ENCODE measurements around the gene EPN2. TPM values are rescaled to one million over a fixed set of nuclear protein-coding genes. Genes with fewer than 3 reads are reported as not detected.

The EPN2 gene
- polyA plus RNA-seq, 1 of the 3 experiments (the other 2 are of a cell fraction): 38.9 TPM

DNA sequence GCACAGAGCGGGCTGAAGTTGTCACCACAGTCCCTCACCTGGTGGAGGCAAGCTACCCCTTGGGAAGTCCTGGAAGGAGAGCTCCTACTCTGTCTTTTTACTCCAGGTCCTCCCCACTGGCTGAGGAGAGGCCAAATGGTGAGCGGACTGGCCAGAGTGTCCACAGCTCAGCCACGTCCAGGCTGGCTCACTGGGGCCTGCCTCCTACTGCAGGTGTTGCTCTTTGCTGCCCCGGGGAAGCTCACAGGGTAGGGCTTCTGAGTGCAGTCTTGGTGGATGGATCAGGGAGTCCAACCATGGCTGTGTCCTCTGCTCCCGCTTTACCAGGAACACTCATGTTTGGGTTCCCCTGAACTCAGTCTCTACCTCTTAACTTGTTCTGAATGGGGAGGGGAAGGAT is 122.7 kb downstream of the EPN2 start:
- Histone ChIP-seq H3K27me3 (ENCODE audit: insufficient read depth) (no peaks in the 10 kb centered on the region), H3K4me1 (ENCODE audit: control insufficient read depth in 1 of 2, insufficient read depth in 2 of 2, low read depth in 1 of 2, low read length in 1 of 2) (peaks cover 10 to 24% of the 10 kb centered on the region in 2 experiments; a peak in 2 of 4 replicates), H3K9me2 (no peaks in the 10 kb centered on the region), H2AFZ (ENCODE audit: low read depth) (no peak overlapping the region), H3F3A (replicated peaks; ENCODE audit: insufficient read depth) (peaks cover 16% of the 10 kb centered on the region), H3K27ac (ENCODE audit: low read depth in 2 of 2, low read length in 1 of 2) (no peak overlapping the region), H3K4me2 (no peak overlapping the region), H3K79me2 (ENCODE audit: insufficient read depth) (peaks cover 8% of the 10 kb centered on the region), H3K4me3 (ENCODE audit: low read depth in 2 of 2, low read length in 1 of 2) (no peak overlapping the region), H4K20me1 (ENCODE audit: insufficient read depth) (no peaks in the 10 kb centered on the region), H3K9ac (no peak overlapping the region), H3K9me3 (no peaks in the 10 kb centered on the region), H3K36me3 (replicated peaks in 1 of 2; ENCODE audit: control insufficient read depth in 1 of 2, insufficient read depth in 2 of 2, low read length in 1 of 2) (peaks cover 0 to 9% of the 10 kb centered on the region in 2 experiments)
- DNase-seq: no peak
- ChIA-PET POLR2A (no interaction called here), CTCF (interaction anchor here (1.2 to 12.0 kb wide), 2 partner anchors 86 to 407 kb away, joined by 3 to 305 read pairs; no protein-coding TSS in a partner anchor)
- no peak for TF ChIP-seq SMC3 (IDR thresholded peaks at IDR 0.05; ENCODE audit: low read depth, low read length)
- TF ChIP-seq FOXJ3 (CRISPR knock-in tag; IDR thresholded peaks at IDR 0.05): no peak
- TF ChIP-seq, protein P1, sequence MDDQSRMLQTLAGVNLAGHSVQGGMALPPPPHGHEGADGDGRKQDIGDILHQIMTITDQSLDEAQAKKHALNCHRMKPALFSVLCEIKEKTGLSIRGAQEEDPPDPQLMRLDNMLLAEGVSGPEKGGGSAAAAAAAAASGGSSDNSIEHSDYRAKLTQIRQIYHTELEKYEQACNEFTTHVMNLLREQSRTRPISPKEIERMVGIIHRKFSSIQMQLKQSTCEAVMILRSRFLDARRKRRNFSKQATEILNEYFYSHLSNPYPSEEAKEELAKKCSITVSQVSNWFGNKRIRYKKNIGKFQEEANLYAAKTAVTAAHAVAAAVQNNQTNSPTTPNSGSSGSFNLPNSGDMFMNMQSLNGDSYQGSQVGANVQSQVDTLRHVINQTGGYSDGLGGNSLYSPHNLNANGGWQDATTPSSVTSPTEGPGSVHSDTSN (IDR thresholded peaks at IDR 0.05): no peak
- no peak for TF ChIP-seq TEAD4 (IDR thresholded peaks at IDR 0.05; ENCODE audit: borderline replicate concordance, insufficient read depth)
- no peak for TF ChIP-seq RXRA (IDR thresholded peaks at IDR 0.05; ENCODE audit: borderline replicate concordance, low read depth)
- TF ChIP-seq, protein P2, sequence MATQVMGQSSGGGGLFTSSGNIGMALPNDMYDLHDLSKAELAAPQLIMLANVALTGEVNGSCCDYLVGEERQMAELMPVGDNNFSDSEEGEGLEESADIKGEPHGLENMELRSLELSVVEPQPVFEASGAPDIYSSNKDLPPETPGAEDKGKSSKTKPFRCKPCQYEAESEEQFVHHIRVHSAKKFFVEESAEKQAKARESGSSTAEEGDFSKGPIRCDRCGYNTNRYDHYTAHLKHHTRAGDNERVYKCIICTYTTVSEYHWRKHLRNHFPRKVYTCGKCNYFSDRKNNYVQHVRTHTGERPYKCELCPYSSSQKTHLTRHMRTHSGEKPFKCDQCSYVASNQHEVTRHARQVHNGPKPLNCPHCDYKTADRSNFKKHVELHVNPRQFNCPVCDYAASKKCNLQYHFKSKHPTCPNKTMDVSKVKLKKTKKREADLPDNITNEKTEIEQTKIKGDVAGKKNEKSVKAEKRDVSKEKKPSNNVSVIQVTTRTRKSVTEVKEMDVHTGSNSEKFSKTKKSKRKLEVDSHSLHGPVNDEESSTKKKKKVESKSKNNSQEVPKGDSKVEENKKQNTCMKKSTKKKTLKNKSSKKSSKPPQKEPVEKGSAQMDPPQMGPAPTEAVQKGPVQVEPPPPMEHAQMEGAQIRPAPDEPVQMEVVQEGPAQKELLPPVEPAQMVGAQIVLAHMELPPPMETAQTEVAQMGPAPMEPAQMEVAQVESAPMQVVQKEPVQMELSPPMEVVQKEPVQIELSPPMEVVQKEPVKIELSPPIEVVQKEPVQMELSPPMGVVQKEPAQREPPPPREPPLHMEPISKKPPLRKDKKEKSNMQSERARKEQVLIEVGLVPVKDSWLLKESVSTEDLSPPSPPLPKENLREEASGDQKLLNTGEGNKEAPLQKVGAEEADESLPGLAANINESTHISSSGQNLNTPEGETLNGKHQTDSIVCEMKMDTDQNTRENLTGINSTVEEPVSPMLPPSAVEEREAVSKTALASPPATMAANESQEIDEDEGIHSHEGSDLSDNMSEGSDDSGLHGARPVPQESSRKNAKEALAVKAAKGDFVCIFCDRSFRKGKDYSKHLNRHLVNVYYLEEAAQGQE (IDR thresholded peaks at IDR 0.05; ENCODE audit: low read depth, low read length): no peak
- TF ChIP-seq FOXM1 (IDR thresholded peaks at IDR 0.05; ENCODE audit: low read depth): no peak
- TF ChIP-seq, protein P3, sequence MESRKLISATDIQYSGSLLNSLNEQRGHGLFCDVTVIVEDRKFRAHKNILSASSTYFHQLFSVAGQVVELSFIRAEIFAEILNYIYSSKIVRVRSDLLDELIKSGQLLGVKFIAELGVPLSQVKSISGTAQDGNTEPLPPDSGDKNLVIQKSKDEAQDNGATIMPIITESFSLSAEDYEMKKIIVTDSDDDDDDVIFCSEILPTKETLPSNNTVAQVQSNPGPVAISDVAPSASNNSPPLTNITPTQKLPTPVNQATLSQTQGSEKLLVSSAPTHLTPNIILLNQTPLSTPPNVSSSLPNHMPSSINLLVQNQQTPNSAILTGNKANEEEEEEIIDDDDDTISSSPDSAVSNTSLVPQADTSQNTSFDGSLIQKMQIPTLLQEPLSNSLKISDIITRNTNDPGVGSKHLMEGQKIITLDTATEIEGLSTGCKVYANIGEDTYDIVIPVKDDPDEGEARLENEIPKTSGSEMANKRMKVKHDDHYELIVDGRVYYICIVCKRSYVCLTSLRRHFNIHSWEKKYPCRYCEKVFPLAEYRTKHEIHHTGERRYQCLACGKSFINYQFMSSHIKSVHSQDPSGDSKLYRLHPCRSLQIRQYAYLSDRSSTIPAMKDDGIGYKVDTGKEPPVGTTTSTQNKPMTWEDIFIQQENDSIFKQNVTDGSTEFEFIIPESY (IDR thresholded peaks at IDR 0.05; ENCODE audit: borderline replicate concordance, low read depth): no peak
- no peak for TF ChIP-seq RFX5 (IDR thresholded peaks at IDR 0.05; ENCODE audit: low read length)
- WGBS (ENCODE audit: low lambda C conversion rate): 94% methylated on average over 4 of the region's 5 CpGs

DNA sequence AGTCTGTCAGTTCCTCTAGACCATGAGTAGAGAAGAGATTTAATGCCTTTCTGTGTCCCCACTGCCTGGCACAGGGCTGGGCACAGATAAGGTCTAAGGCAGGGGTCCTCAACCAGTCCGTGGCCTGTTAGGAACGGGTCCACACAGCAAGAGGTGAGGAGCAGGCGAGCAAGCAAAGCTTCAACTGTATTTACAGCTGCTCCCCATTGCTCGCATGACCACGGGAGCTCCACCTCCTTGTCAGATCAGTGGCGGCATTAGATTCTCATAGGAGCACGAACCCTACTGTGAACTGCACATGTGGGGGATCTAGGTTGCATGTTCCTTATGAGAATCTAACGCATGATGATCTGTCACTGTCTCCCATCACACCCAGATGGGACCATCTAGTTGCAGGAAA is 123.6 kb downstream of the EPN2 start:
- Histone ChIP-seq H3K79me2 (ENCODE audit: insufficient read depth) (peaks cover 8% of the 10 kb centered on the region), H3K9me2 (no peaks in the 10 kb centered on the region), H4K20me1 (ENCODE audit: insufficient read depth) (no peaks in the 10 kb centered on the region), H2AFZ (ENCODE audit: low read depth) (no peak overlapping the region), H3K9me3 (no peaks in the 10 kb centered on the region), H3K27ac (ENCODE audit: low read depth in 2 of 2, low read length in 1 of 2) (no peak overlapping the region), H3K4me3 (ENCODE audit: low read depth in 2 of 2, low read length in 1 of 2) (no peak overlapping the region), H3F3A (replicated peaks; ENCODE audit: insufficient read depth) (peaks cover 12% of the 10 kb centered on the region), H3K4me1 (ENCODE audit: control insufficient read depth in 1 of 2, insufficient read depth in 2 of 2, low read depth in 1 of 2, low read length in 1 of 2) (peaks cover 13 to 32% of the 10 kb centered on the region in 2 experiments; a peak in 2 of 4 replicates), H3K9ac (no peak overlapping the region), H3K4me2 (no peak overlapping the region), H3K36me3 (replicated peaks in 1 of 2; ENCODE audit: control insufficient read depth in 1 of 2, insufficient read depth in 2 of 2, low read length in 1 of 2) (peaks cover 0 to 9% of the 10 kb centered on the region in 2 experiments), H3K27me3 (ENCODE audit: insufficient read depth) (no peaks in the 10 kb centered on the region)
- DNase-seq: no peak
- POLR2A ChIA-PET: no interaction called here
- CTCF ChIA-PET: interaction anchor here (1.1 to 12.0 kb wide), 2 partner anchors 85 to 94 kb away, joined by 3 to 305 read pairs; no protein-coding TSS in a partner anchor
- 100% methylated on average over 4 of the region's 8 CpGs for WGBS (ENCODE audit: low lambda C conversion rate)
- TF ChIP-seq SIN3A (IDR thresholded peaks at IDR 0.05; ENCODE audit: borderline replicate concordance, low read depth, low read length) (no peak), NFIC (IDR thresholded peaks at IDR 0.05; ENCODE audit: borderline replicate concordance) (no peak), NRF1 (IDR thresholded peaks at IDR 0.05; ENCODE audit: low read depth, low read length) (no peak), MEF2A (IDR thresholded peaks at IDR 0.05; ENCODE audit: borderline replicate concordance, low read depth) (no peak), RXRA (IDR thresholded peaks at IDR 0.05; ENCODE audit: borderline replicate concordance, low read depth) (no peak), GATA2 (CRISPR knock-in tag; IDR thresholded peaks at IDR 0.05) (no peak), TAF1 (IDR thresholded peaks at IDR 0.05; ENCODE audit: borderline replicate concordance, low read depth, low read length) (no peak), CHD2 (IDR thresholded peaks at IDR 0.05; ENCODE audit: low read length, partially characterized antibody) (no peak), FOXM1 (IDR thresholded peaks at IDR 0.05; ENCODE audit: low read depth) (no peak)
- TF ChIP-seq, protein P1 (IDR thresholded peaks at IDR 0.05): no peak
- TF ChIP-seq, protein P4, sequence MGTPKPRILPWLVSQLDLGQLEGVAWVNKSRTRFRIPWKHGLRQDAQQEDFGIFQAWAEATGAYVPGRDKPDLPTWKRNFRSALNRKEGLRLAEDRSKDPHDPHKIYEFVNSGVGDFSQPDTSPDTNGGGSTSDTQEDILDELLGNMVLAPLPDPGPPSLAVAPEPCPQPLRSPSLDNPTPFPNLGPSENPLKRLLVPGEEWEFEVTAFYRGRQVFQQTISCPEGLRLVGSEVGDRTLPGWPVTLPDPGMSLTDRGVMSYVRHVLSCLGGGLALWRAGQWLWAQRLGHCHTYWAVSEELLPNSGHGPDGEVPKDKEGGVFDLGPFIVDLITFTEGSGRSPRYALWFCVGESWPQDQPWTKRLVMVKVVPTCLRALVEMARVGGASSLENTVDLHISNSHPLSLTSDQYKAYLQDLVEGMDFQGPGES (IDR thresholded peaks at IDR 0.05; ENCODE audit: low read depth, low read length): no peak

Data from SK-N-SH (cell line).